Islet of Langerhans (tissue), 1 donor: Measurements from ENCODE around the gene OLFM4.

Source experiments
- FAIRE-seq: peaks from one replicate; lab custom pipeline; 2011; peaks lifted over from hg19 to GRCh38; lab: Jason Lieb, UNC

The OLFM4 gene

GRCh38 chr13:53014495-53015443 is 13.8 kb upstream of the OLFM4 start:
- FAIRE-seq, result no peak

GRCh38 chr13:53015971-53016370 is 12.6 kb upstream of the OLFM4 start:
- no peak for FAIRE-seq

DNA sequence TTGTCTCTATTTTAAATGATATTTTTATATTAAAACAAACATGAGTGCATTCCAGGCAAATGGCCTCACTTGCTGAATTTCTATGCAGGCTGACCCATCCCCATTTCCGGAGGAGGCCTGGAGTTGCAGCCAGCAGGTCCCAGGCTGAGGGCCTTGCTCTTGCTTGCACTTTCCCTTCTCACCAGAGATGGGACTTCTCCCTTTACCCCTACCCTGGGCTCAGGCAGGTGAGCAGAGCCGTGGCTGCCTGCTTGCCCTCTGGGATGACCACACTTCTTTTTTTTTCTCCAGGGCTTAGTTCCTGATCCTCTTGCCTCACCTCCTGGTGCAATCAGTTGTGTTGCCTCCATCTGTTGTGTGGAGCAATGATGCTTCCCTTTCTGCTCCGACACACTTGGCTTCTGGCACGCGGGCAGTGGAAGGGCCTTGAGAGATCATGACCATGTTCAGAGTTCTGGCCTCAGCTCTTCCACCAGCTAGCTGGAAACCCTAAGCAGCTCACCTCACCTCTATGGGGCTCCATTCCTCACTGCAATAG is 11.1 kb upstream of the OLFM4 start:
- FAIRE-seq, result no peak

- no peak for FAIRE-seq
Observed at GRCh38 chr13:53018690-53019647, 9.6 kb upstream of the OLFM4 start.

DNA sequence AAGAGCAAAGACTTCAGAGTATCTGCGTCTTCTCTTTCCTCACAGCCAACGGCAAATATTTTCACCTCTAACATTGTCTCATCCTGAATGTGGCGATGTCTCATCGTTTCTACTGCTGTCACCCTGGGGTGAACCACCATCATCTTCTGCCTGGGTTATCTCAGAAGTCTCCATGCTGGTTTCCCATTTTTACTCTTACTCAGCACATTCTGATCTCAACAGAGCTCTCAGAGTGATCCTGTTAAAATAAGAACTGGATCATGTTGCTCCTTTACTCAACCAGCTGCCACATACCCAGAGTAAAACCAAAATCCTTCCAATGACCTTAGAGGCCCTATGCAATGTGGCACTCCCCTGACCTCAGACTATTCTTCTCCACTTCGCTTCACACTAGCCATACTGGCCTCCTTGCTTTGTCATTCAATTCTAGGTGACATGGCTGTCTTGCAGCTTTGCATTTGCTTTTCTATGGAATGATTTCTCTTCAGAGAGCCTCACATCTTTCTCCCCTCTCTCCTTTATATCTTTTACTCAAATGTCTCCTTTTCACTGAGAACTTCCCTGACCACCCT is 7.8 kb upstream of the OLFM4 start:
- FAIRE-seq, result no peak

DNA sequence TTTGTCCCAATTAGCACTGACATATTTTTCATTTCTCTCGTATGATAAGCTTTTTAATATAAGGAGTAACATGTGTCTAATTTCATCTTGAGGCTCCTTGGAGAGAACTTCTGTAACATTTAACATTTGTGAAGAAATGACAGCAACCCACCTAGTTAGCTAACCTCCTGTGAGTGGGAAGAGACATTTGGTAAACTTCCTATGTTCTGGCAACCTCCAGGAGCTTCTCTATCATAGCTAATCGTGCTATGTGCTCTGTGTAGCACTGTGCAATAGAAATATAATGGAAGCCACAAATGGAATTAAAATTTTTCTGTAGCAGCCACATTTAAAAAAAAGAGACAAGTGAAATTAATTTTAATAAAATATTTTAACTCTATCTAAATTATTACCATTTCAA is 5.4 kb upstream of the OLFM4 start:
- FAIRE-seq, result no peak

GRCh38 chr13:53028063-53028462 is 550 bp upstream of the OLFM4 start:
- FAIRE-seq, result no peak

DNA sequence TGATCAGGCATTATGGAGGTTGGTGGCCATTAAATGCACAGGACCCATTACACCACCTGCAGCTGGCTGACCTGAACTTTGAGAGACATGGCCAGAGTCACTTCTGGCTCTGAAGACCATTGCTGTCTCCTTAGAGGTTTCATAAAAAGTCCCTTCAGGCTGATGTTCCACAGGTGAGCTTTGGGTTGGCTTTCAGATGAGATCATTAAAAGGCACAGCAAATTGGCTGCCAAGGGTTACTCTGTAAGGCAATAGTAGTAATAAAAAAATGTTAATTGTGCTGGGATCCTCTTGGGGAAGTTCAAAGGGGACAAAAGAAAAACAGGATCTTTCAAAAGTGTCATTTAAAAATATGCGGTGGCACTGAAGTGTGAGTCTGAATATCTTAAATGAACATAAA is 4.2 kb downstream of the OLFM4 start:
- FAIRE-seq, result no peak

- FAIRE-seq, result no peak
Observed at GRCh38 chr13:53038993-53039392, 10.4 kb downstream of the OLFM4 start.

- no peak for FAIRE-seq
Observed at GRCh38 chr13:53041968-53042516, 13.4 kb downstream of the OLFM4 start.

DNA sequence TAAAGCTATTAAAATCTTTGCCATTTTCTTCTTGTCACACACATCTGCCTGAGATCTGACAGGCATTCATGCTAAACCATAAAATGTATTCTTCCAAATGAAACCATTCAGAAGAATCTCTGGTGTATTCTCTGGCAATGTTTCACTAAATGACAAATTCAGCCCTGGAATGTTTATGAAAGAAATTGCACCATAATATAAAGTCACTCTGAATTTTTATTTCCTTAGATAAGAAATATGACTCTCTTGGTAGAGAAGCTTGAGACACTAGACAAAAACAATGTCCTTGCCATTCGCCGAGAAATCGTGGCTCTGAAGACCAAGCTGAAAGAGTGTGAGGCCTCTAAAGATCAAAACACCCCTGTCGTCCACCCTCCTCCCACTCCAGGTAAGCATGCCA is 14.3 kb downstream of the OLFM4 start:
- no peak for FAIRE-seq

DNA sequence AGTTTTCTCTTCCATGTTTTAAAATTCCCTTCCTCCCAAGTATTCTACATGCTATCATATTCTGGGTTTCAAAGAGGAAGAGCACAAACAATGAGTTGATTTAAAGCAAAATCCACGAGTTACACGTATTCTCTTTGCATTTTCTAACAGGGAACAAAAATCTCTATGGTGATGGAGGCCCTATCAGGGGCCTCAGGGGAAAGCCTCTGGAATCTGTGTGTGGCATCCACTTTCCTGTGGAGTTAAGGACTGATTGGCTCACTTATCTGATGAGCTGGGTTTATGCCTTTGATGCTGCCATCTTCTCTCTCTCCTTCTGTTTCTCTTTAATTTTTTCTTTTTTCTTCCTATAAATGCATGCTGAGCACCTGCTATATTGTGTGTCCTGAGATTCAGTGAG is 14.8 kb downstream of the OLFM4 start:
- FAIRE-seq, result no peak

DNA sequence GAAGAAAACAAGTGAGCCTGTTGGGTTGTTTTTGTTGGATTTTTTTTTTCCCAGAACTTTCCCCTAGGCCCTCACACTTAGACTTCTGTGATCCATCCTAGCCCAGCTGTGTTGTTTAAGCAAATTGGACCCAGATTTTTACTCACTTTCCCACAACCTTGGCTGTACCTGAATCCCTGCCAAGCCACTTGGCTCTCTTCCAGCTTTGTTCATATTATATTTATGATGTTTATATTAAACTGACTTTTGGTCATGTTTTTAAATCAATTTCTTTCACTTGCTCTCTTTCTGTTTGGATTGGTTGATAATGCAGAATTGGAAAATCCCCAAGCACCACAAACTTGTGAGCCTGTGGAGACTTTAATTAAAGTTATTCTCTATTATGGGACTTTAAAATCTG is 16.6 kb downstream of the OLFM4 start:
- FAIRE-seq, result no peak

GRCh38 chr13:53048880-53049279 is 20.3 kb downstream of the OLFM4 start:
- no peak for FAIRE-seq

DNA sequence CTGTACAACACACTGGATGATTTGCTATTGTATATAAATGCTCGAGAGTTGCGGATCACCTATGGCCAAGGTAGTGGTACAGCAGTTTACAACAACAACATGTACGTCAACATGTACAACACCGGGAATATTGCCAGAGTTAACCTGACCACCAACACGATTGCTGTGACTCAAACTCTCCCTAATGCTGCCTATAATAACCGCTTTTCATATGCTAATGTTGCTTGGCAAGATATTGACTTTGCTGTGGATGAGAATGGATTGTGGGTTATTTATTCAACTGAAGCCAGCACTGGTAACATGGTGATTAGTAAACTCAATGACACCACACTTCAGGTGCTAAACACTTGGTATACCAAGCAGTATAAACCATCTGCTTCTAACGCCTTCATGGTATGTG is 21.5 kb downstream of the OLFM4 start:
- no peak for FAIRE-seq

GRCh38 chr13:53052675-53053074 is 24.1 kb downstream of the OLFM4 start:
- no peak for FAIRE-seq

GRCh38 chr13:53054569-53054968 is 26.0 kb downstream of the OLFM4 start:
- no peak for FAIRE-seq

GRCh38 chr13:53058065-53058679 is 29.6 kb downstream of the OLFM4 start:
- FAIRE-seq, result no peak

DNA sequence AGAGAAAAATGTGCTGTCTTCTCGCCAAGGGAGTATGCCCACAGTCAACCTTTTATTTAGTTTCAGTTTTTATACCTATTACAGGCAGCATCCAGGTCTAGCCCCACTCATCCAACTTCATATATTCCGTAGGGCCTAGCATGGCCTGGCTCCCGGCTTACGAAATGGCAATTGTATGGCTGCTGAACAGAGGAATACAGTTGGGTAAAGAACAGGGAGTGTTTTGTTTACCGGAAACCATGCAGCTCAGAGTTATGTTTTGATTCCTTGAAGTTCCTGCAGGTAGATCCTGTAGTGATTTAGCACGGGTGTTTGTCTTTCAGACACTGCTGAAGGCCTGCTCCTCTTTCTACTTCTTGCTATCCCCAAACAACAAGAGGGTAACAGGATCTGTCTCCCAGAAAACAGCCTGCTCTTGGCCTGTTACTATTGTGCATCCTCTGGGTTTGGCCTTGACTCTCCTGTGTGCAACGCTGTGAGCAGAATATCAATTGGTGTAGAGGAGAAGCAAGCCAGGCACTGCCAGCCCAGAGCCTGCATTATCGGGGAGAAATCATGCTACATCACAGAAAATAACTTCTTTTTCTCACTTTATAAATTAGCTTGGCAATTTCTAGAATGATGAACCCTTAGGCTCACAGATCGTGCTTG is 32.4 kb downstream of the OLFM4 start:
- FAIRE-seq, result no peak

- FAIRE-seq, result no peak
Observed at GRCh38 chr13:53064731-53065130, 36.1 kb downstream of the OLFM4 start.

DNA sequence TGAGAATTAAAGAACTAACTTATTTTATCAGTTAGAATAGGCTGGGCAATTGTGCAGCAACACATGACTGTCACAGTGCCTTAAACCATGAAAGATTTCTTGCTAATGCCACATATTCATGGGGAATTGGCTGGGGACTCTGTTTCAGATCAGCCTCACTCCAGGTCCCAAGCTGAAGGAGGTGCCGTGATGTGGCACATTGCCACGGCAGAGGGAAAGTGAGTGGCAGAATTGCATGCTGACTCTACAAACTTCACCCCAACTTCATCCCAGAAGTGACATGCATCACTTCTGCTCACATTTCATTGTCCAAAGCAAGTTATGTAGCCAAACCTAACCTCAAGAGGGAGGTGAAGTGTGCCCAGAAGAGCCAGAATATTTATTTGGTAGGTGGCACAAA is 37.8 kb downstream of the OLFM4 start:
- no peak for FAIRE-seq
